ENCODE measurements around the gene TRAPPC2B. TPM values are rescaled to one million over a fixed set of nuclear protein-coding genes. Genes with fewer than 3 reads are reported as not detected.

The TRAPPC2B gene
- total RNA-seq, 4 donors from 2014 or later: 14.7 to 24.6 (median 17.9) TPM

DNA sequence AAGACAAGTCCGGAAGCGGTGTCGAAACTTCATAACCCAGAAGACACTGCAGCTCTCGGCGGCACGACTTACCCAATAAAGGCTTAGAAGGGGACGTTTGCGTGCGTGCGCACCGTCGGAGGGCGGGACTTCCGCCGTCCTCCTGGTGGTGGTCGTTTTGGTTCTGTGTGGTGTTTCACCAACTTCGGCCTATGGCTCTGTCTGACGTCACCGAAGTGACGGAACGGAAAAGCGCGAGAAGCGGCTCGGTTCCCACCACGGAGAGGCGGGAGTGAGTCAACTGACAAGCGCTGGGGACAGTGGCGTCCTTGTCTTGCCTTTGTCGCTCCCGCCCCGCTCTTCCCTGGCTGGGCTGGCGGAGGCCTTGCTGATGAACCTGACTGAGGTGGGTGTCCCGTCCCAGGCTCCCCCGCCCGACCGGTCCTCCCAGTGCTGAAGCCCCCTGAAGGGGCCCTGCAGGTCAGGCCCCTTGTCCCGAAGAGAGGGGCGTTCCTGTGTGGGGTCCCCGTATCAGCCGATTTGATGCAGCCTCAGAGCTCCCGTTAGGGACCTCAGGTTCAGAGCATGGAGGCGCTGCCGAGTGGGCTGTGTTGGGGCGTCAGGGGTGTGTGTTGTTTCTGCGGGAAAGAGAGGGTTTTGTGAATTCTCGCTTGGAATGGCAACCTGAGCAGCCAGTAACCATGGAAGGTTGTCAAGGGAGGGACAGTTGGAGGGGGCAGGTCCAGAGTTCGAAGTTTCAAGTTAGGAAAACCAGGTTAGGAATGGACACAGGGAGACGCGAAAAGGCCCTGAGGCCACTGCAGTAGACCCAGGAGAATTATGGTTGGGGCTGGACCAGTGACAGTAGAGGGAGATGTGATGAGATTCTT lies 26.6 kb downstream of the TRAPPC2B start, which contains the start of gene ZNF548:
Gene ZNF548 (plus strand): TSS at position 125 of the 869 bp plus-strand sequence. CDS start 246 bp downstream, at position 371.
- DNase-seq: peak; percentile 93
- H3K36me3 ChIP-seq: peaks cover 0 to 22% (median 4%) of the 10 kb centered on the region in 3 donors
- peak within 1 kb of the TSS; percentile 63 to 84 (median 80) for H3K4me3 ChIP-seq
- peaks cover 0 to 10% (median 0%) of the 10 kb centered on the region in 3 donors for H3K9me3 ChIP-seq
- H3K4me1 ChIP-seq: peaks cover 10 to 24% (median 11%) of the 10 kb centered on the region in 3 donors
- TF ChIP-seq POLR2A (IDR thresholded peaks at IDR 0.05): peak in 3 of 4 donors; percentile 34 to 60 (median 35)
- TF ChIP-seq, protein P1, sequence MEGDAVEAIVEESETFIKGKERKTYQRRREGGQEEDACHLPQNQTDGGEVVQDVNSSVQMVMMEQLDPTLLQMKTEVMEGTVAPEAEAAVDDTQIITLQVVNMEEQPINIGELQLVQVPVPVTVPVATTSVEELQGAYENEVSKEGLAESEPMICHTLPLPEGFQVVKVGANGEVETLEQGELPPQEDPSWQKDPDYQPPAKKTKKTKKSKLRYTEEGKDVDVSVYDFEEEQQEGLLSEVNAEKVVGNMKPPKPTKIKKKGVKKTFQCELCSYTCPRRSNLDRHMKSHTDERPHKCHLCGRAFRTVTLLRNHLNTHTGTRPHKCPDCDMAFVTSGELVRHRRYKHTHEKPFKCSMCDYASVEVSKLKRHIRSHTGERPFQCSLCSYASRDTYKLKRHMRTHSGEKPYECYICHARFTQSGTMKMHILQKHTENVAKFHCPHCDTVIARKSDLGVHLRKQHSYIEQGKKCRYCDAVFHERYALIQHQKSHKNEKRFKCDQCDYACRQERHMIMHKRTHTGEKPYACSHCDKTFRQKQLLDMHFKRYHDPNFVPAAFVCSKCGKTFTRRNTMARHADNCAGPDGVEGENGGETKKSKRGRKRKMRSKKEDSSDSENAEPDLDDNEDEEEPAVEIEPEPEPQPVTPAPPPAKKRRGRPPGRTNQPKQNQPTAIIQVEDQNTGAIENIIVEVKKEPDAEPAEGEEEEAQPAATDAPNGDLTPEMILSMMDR (IDR thresholded peaks at IDR 0.05): peak in 4 of 6 experiments; percentile 26 to 49 (median 41)
- H3K27ac ChIP-seq: peak within 1 kb of the TSS; percentile 80 to 92 (median 90)
- intact Hi-C loops (cut with DNase I): no loop called here
- no peaks in the 10 kb centered on the region for H3K27me3 ChIP-seq
- whole genome bisulfite sequencing, 2 donors: 1% methylated on average over 5 to 22 of the region's 50 CpGs

DNA sequence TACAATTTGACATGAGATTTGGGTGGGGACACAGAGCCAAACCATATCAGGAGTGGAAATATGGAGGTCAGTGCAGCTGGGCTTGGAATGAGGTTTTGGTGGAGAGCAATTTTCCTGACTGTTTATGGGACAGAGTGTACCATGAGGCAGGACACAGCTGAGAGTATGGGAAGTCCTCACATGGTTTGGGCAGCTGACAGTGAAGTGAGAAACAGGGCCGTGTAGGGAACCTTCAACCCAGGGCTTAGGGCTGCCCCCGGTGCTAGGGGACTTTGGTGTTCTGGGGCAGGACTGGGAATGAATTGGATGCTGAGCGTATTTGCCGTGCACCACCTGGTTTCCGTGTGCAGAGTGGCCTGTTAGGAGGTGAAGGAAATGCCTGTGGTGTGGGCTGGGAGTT lies 32.4 kb downstream of the TRAPPC2B start:
- Histone ChIP-seq H3K4me1 (peaks cover 5 to 11% (median 6%) of the 10 kb centered on the region in 3 donors), H3K27me3 (no peaks in the 10 kb centered on the region), H3K4me3 (no peak overlapping the region), H3K36me3 (peaks cover 21 to 79% (median 34%) of the 10 kb centered on the region in 3 donors), H3K27ac (no peak overlapping the region), H3K9me3 (peaks cover 0 to 64% (median 24%) of the 10 kb centered on the region in 3 donors)
- WGBS, 2 donors: 72 to 92% methylated on average over 3 to 5 of the region's 5 CpGs
- intact Hi-C loops (cut with DNase I): no loop called here
- DNase-seq: no peak
- TF ChIP-seq POLR2A (IDR thresholded peaks at IDR 0.05): no peak
- TF ChIP-seq, protein P1 (IDR thresholded peaks at IDR 0.05): no peak

DNA sequence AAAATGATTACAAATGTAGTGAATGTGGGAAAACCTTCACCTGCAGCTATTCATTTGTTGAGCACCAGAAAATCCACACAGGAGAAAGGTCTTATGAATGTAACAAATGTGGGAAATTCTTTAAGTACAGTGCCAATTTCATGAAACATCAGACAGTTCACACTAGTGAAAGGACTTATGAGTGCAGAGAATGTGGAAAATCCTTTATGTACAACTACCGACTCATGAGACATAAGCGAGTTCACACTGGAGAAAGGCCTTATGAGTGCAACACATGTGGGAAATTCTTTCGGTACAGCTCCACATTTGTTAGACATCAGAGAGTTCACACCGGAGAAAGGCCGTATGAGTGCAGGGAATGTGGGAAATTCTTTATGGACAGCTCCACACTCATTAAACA lies 35.5 kb downstream of the TRAPPC2B start:
- peaks cover 21 to 88% (median 29%) of the 10 kb centered on the region in 3 donors for H3K36me3 ChIP-seq
- DNase-seq: no peak
- no peak for TF ChIP-seq POLR2A (IDR thresholded peaks at IDR 0.05)
- TF ChIP-seq, protein P1 (IDR thresholded peaks at IDR 0.05): no peak
- WGBS, 2 donors: 94% methylated on average over 5 of the region's 5 CpGs
- no peaks in the 10 kb centered on the region for H3K4me1 ChIP-seq
- intact Hi-C loops (cut with DNase I): no loop called here
- H3K27me3 ChIP-seq: no peaks in the 10 kb centered on the region
- peaks cover 0 to 91% (median 24%) of the 10 kb centered on the region in 3 donors for H3K9me3 ChIP-seq
- no peak overlapping the region for H3K27ac ChIP-seq
- H3K4me3 ChIP-seq: peak overlapping the region in 1 of 4 donors; percentile 18

DNA sequence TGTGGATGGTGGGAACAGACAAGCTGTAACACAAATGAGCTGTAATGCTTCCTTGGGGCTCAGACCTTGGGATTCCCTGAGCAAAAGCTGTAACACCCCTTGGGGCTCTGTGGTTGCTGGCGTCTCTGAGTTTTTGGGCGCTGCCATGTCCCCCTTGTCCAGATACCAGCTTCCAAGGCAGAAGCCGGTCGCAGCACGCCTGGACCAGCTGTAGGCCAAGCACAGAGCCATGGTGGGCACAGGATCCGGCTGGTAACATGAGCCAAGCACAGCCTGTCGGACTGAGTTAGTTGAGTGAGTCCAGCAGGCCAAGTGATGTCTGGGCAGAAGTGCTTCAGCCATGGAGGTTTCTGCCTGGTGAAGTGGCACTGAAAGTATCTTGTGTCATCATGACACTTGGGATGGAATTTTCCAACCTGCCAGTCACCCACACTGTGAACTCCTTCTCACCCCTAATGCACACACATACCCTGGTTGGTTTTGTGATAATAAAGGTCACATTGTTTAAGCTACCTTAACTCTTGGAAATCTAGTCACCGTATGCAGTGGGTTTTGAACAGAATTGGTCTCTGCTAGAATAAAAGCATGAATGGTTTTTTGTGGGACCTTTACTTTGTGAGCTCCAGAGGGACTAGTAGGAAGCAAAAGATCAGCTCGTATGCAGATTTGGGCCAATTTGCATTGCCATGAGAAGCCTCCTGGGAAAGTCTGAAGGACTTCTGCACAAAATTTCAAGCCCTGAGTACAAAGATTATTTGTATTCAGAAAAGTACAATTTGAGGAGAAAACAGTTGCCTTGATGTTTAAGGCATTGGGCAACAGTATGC lies 40.6 kb downstream of the TRAPPC2B start:
- peaks cover 0 to 38% (median 0%) of the 10 kb centered on the region in 3 donors for H3K36me3 ChIP-seq
- no peak for TF ChIP-seq POLR2A (IDR thresholded peaks at IDR 0.05)
- TF ChIP-seq, protein P1 (IDR thresholded peaks at IDR 0.05): no peak
- H3K27ac ChIP-seq: no peak overlapping the region
- intact Hi-C loops (cut with DNase I): no loop called here
- H3K4me1 ChIP-seq: no peaks in the 10 kb centered on the region
- H3K4me3 ChIP-seq: no peak overlapping the region
- no peak for DNase-seq
- no peaks in the 10 kb centered on the region for H3K27me3 ChIP-seq
- H3K9me3 ChIP-seq: peaks cover 0 to 45% (median 0%) of the 10 kb centered on the region in 3 donors
- WGBS, 2 donors: 76 to 86% methylated on average over 4 to 5 of the region's 9 CpGs

All from esophagus squamous epithelium (tissue), 5 donors.